Tibial artery (tissue), 4 donors: Measurements from ENCODE around the gene PRSS56.

Experiments used
- DNase-seq, 2 donors: peaks; one replicate each; pipeline ENCODE4 v3.0.0-alpha.2; 2019
- H3K27ac ChIP-seq, 2 donors: fragments of 200-600 bp; sonication (generic) in 1 of 2; 1 replicate in 1 of 2; 2 replicates in 1 of 2; pipeline ENCODE4 v1.5.1; 2018 to 2019; ENCODE audit warnings: mild to moderate bottlenecking in 1 of 2
- H3K27me3 ChIP-seq, 2 donors: fragments of 200-600 bp; sonication (generic) in 1 of 2; one replicate each; pipeline versions ENCODE4 v1.5.1 to v1.6.0; 2016 to 2019
- H3K36me3 ChIP-seq, 3 donors: fragments of 200-600 bp; sonication (generic) in 2 of 3; one replicate each; pipeline ENCODE4 v1.5.1; 2016 to 2019; ENCODE audit warnings: mild to moderate bottlenecking in 2 of 3
- H3K4me1 ChIP-seq, 4 donors: fragments of 200-600 bp; sonication (generic) in 2 of 4; 1 replicate in 3 of 4; 2 replicates in 1 of 4; pipeline ENCODE4 v1.5.1; 2016 to 2019
- H3K4me3 ChIP-seq, 2 donors: fragments of 200-600 bp; sonication (generic) in 1 of 2; 1 replicate in 1 of 2; 2 replicates in 1 of 2; pipeline ENCODE4 v1.5.1; 2018 to 2019; ENCODE audit warnings: mild to moderate bottlenecking in 2 of 2
- H3K9me3 ChIP-seq, 3 donors: fragments of 200-600 bp; sonication (generic) in 1 of 3; one replicate each; pipeline ENCODE4 v1.5.1; 2016 to 2019
- CTCF ChIP-seq, 2 experiments: fragments of 200-600 bp in 1 of 2; fragments of 450-650 bp in 1 of 2; IDR thresholded peaks; one replicate each; pipeline ENCODE4 v1.5.1; 2017 to 2019; ENCODE audit warnings: antibody characterized with exemption in 2 of 2, mild to moderate bottlenecking in 1 of 2, moderate library complexity in 1 of 2
- intact Hi-C: fragments of 100-400 bp; cut with DNase I; formaldehyde crosslinking; loops from one replicate; pipeline ENCODE4 v1.15.0; 2023; ENCODE audit warnings: low total_unique reads

The PRSS56 gene

GRCh38 chr2:232525791-232526371 lies 5.7 kb downstream of the PRSS56 start, which contains the start of gene CHRND:
Gene CHRND (plus strand): TSS chr2:232526160. CDS start chr2:232526216, 56 bp downstream.
- DNase-seq: no peak
- Histone ChIP-seq H3K4me1 (peaks cover 0 to 37% (median 24%) of the 10 kb centered on the region in 4 donors), H3K27me3 (peaks cover 4 to 69% of the 10 kb centered on the region in 2 donors), H3K27ac (no peak within 1 kb of the TSS), H3K4me3 (no peak within 1 kb of the TSS), H3K9me3 (no peaks in the 10 kb centered on the region), H3K36me3 (no peaks in the 10 kb centered on the region)
- intact Hi-C loops: no loop called here
- no peak for TF ChIP-seq CTCF (IDR thresholded peaks at IDR 0.05)

GRCh38 chr2:232526372-232526941 lies 6.3 kb downstream of the PRSS56 start:
- Histone ChIP-seq H3K27ac (no peak overlapping the region), H3K9me3 (no peaks in the 10 kb centered on the region), H3K4me1 (peaks cover 0 to 37% (median 24%) of the 10 kb centered on the region in 4 donors), H3K36me3 (no peaks in the 10 kb centered on the region), H3K4me3 (no peak overlapping the region), H3K27me3 (peaks cover 4 to 64% of the 10 kb centered on the region in 2 donors)
- TF ChIP-seq CTCF (IDR thresholded peaks at IDR 0.05): no peak
- intact Hi-C loops: no loop called here
- no peak for DNase-seq

- H3K36me3 ChIP-seq: no peaks in the 10 kb centered on the region
- DNase-seq: no peak
- H3K4me3 ChIP-seq: no peak overlapping the region
- peaks cover 0 to 48% of the 10 kb centered on the region in 2 donors for H3K27me3 ChIP-seq
- H3K4me1 ChIP-seq: peaks cover 0 to 23% (median 11%) of the 10 kb centered on the region in 4 donors
- no peak for TF ChIP-seq CTCF (IDR thresholded peaks at IDR 0.05)
- H3K27ac ChIP-seq: no peak overlapping the region
- intact Hi-C loops: no loop called here
- H3K9me3 ChIP-seq: no peaks in the 10 kb centered on the region
These were observed 7.8 kb downstream of the PRSS56 start for GRCh38 chr2:232527905-232528470.

GRCh38 chr2:232528746-232529460 lies 8.7 kb downstream of the PRSS56 start:
- no peak for DNase-seq
- no peaks in the 10 kb centered on the region for H3K36me3 ChIP-seq
- H3K27me3 ChIP-seq: peaks cover 0 to 39% of the 10 kb centered on the region in 2 donors
- peaks cover 0 to 14% (median 5%) of the 10 kb centered on the region in 4 donors for H3K4me1 ChIP-seq
- no peak overlapping the region for H3K27ac ChIP-seq
- no peaks in the 10 kb centered on the region for H3K9me3 ChIP-seq
- no peak for TF ChIP-seq CTCF (IDR thresholded peaks at IDR 0.05)
- H3K4me3 ChIP-seq: no peak overlapping the region
- intact Hi-C loops: no loop called here

GRCh38 chr2:232529806-232530547 lies 9.8 kb downstream of the PRSS56 start:
- intact Hi-C loops: no loop called here
- H3K4me3 ChIP-seq: no peak overlapping the region
- H3K36me3 ChIP-seq: no peaks in the 10 kb centered on the region
- H3K27ac ChIP-seq: no peak overlapping the region
- no peak for DNase-seq
- H3K4me1 ChIP-seq: peaks cover 0 to 8% (median 0%) of the 10 kb centered on the region in 4 donors
- no peaks in the 10 kb centered on the region for H3K9me3 ChIP-seq
- TF ChIP-seq CTCF (IDR thresholded peaks at IDR 0.05): no peak
- H3K27me3 ChIP-seq: peaks cover 0 to 30% of the 10 kb centered on the region in 2 donors
